Lower leg skin (tissue), 3 donors: ENCODE measurements around the gene SMIM22.

Experiments used
- POLR2A ChIP-seq, 2 donors: fragments of 450-650 bp; IDR thresholded peaks; one replicate each; pipeline ENCODE4 v1.6.1; 2016 to 2017; ENCODE audit warnings: antibody characterized with exemption in 2 of 2, mild to moderate bottlenecking in 1 of 2, moderate library complexity in 1 of 2
- TF ChIP-seq, protein P1 (sequence below), 3 donors: fragments of 450-650 bp; IDR thresholded peaks; one replicate each; pipeline ENCODE4 v1.5.1; 2016; ENCODE audit warnings: antibody characterized with exemption in 3 of 3, mild to moderate bottlenecking in 3 of 3, moderate library complexity in 2 of 3

DNA sequence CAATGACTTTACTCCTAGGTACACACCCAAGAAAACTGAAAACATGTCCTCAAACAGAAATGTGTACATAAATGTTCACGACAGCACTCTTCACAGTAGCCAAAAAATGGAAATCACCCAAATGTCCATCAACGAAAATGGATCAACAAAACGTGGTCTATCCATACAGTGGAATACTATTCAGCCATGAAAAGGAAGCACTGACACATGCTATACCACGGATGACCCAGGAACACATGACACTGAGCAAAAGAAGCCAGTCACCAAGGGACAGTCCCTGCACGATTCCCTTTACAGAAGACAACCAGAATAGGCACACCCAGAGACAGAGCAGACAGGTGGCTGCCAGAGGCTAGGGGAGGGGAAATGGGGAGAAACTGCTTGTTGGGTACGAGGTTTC, 39.5 kb upstream of the SMIM22 start:
- TF ChIP-seq, protein P1, sequence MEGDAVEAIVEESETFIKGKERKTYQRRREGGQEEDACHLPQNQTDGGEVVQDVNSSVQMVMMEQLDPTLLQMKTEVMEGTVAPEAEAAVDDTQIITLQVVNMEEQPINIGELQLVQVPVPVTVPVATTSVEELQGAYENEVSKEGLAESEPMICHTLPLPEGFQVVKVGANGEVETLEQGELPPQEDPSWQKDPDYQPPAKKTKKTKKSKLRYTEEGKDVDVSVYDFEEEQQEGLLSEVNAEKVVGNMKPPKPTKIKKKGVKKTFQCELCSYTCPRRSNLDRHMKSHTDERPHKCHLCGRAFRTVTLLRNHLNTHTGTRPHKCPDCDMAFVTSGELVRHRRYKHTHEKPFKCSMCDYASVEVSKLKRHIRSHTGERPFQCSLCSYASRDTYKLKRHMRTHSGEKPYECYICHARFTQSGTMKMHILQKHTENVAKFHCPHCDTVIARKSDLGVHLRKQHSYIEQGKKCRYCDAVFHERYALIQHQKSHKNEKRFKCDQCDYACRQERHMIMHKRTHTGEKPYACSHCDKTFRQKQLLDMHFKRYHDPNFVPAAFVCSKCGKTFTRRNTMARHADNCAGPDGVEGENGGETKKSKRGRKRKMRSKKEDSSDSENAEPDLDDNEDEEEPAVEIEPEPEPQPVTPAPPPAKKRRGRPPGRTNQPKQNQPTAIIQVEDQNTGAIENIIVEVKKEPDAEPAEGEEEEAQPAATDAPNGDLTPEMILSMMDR (IDR thresholded peaks at IDR 0.05): no peak
- no peak for TF ChIP-seq POLR2A (IDR thresholded peaks at IDR 0.05)
